Hepatocyte (in vitro differentiated cells): ENCODE data around the gene ZMYND19. TPM values are rescaled to one million over a fixed set of nuclear protein-coding genes. Genes with fewer than 3 reads are reported as not detected.

Experiments
- polyA plus RNA-seq: library from polyadenylated mRNA; unstranded; fragments of >200 nt; fragmentation: Nextera tagmentation; extraction: Ambion mirVana; gene quantifications from 2 replicates; pipeline ENCODE4 v1.2.1, GENCODE V29; 2016
- small RNA-seq: library from RNA; depleted of rRNA; stranded (forward); fragments of <200 nt; gene quantifications from one replicate; pipeline ENCODE3, GENCODE V24; 2014
- total RNA-seq: library from RNA; depleted of rRNA; stranded (reverse); fragments of >200 nt; gene quantifications from 2 replicates; pipeline ENCODE4 v1.2.3, GENCODE V29; 2014

The ZMYND19 gene
- total and polyA plus RNA-seq, 2 experiments from 2014 or later = 20.4 to 46.9 TPM

Small RNA genes lying within 50 kb of the gene (small RNA-seq; reads per million reads assigned to genes)
- not detected for gene RF00017

Other genes with a start within 250 kb of the ZMYND19 start
- gene EXD3, start 167.3 kb downstream of the ZMYND19 start, total RNA-seq = 7.3 and 11.8 TPM in 2 replicates
- 21.6 and 24.9 TPM in 2 replicates for gene EXD3, start 167.3 kb downstream of the ZMYND19 start, polyA plus RNA-seq
- gene NOXA1, start 167.1 kb downstream of the ZMYND19 start, total RNA-seq = 7.2 and 8.2 TPM in 2 replicates
- 12.5 and 13.9 TPM in 2 replicates for gene NOXA1, start 167.1 kb downstream of the ZMYND19 start, polyA plus RNA-seq
- gene ENTPD8, start 149.2 kb downstream of the ZMYND19 start, total RNA-seq = 6.1 and 7.1 TPM in 2 replicates
- gene ENTPD8, start 149.2 kb downstream of the ZMYND19 start, polyA plus RNA-seq = 14.2 and 16.5 TPM in 2 replicates
- gene NSMF, start 131.2 kb downstream of the ZMYND19 start, total RNA-seq = 37.2 and 39.5 TPM in 2 replicates
- 51.6 and 54.7 TPM in 2 replicates for gene NSMF, start 131.2 kb downstream of the ZMYND19 start, polyA plus RNA-seq
- 0.56 and 0.77 TPM in 2 replicates for gene PNPLA7, start 40.1 kb downstream of the ZMYND19 start, total RNA-seq
- gene PNPLA7, start 40.1 kb downstream of the ZMYND19 start, polyA plus RNA-seq = 0.62 and 2.0 TPM in 2 replicates
- 34.7 and 36.6 TPM in 2 replicates for gene MRPL41, start 38.6 kb downstream of the ZMYND19 start, total RNA-seq
- gene MRPL41, start 38.6 kb downstream of the ZMYND19 start, polyA plus RNA-seq = 86.0 and 94.5 TPM in 2 replicates
- 26.8 and 28.3 TPM in 2 replicates for gene DPH7, start 11.6 kb downstream of the ZMYND19 start, total RNA-seq
- 36.9 and 45.5 TPM in 2 replicates for gene DPH7, start 11.6 kb downstream of the ZMYND19 start, polyA plus RNA-seq
- gene ARRDC1, start 15.2 kb upstream of the ZMYND19 start, total RNA-seq = 62.7 and 86.0 TPM in 2 replicates
- 102 and 109 TPM in 2 replicates for gene ARRDC1, start 15.2 kb upstream of the ZMYND19 start, polyA plus RNA-seq
- gene EHMT1, start 28.5 kb upstream of the ZMYND19 start, total RNA-seq = 40.6 and 46.0 TPM in 2 replicates
- gene EHMT1, start 28.5 kb upstream of the ZMYND19 start, polyA plus RNA-seq = 47.0 and 47.7 TPM in 2 replicates